ENCODE measurements around the gene ABHD16A.

GRCh38 chr6:31669676-31670075 lies 33.4 kb downstream of the ABHD16A start, which contains the start of gene LY6G5B:
- TF ChIP-seq POLR2AphosphoS5 (IDR thresholded peaks at IDR 0.05; ENCODE audit: borderline replicate concordance, low read depth, low read length) (no peak), EZH2 (IDR thresholded peaks at IDR 0.05) (no peak), FOXP2 (optimal IDR thresholded peaks at IDR 0.05; ENCODE audit: control extremely low read depth, extremely low read length, insufficient read depth) (no peak)
